Measurements from ENCODE around the gene SFT2D2.
A peak's percentile ranks its signal among the peaks of the same experiment; 100 is the strongest.

The SFT2D2 gene

DNA sequence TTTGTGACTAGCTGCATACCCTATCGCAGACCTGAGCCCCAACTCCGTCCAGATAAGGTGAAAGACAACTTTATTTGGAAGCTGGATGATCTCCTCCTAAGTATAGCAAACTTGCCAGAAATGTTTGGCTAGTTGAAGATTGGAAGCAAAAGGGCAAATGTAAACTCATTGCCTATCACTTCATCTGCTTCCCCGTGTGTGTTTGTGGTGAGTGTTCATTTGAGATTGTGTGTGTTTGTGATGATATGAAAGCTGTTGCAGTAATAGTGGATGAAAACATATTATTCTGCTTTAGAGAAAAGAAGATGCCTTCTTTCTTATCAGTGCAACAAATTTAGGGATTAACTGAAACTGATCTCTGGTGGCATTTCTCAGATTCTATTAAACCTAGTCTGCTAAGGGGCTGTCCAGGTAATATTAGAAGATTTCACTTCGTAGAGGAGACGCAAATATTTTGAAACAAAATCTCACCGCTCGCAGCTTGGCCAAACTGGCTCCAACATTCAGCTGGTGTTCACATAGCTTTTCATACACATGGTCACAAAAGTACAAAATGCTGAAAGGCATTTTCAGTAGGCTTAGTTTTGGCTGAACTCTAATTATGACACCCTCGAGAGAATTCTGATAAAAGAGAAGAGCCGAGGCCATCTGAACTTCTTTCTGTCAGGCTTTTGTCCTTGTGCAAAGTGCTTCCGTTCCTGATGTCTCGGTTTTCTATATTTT, 56.0 kb downstream of the SFT2D2 start:
- TF ChIP-seq, protein P1, sequence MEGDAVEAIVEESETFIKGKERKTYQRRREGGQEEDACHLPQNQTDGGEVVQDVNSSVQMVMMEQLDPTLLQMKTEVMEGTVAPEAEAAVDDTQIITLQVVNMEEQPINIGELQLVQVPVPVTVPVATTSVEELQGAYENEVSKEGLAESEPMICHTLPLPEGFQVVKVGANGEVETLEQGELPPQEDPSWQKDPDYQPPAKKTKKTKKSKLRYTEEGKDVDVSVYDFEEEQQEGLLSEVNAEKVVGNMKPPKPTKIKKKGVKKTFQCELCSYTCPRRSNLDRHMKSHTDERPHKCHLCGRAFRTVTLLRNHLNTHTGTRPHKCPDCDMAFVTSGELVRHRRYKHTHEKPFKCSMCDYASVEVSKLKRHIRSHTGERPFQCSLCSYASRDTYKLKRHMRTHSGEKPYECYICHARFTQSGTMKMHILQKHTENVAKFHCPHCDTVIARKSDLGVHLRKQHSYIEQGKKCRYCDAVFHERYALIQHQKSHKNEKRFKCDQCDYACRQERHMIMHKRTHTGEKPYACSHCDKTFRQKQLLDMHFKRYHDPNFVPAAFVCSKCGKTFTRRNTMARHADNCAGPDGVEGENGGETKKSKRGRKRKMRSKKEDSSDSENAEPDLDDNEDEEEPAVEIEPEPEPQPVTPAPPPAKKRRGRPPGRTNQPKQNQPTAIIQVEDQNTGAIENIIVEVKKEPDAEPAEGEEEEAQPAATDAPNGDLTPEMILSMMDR (conservative IDR thresholded peaks at IDR 0.05; ENCODE audit: low read length): no peak
- DNase-seq (ENCODE audit: low read depth): no peak
- no peak overlapping the region for H3K4me3 ChIP-seq (ENCODE audit: low read length)

DNA sequence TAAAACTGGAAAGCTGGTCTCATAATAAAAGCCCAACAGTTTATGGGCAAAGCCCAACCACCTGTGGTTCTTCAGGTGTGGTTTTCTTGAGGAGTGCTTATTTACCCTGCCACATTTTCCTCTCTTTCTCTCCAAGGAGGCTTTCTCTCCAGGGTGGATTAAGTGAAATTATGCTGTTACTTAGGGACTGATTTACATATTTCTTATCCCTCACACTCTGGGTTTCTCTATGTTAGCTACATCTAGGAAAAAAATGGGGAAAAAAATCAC, 59.7 kb downstream of the SFT2D2 start:
- DNase-seq (ENCODE audit: low read depth): no peak
- TF ChIP-seq, protein P1 (conservative IDR thresholded peaks at IDR 0.05; ENCODE audit: low read length): no peak
- H3K4me3 ChIP-seq (ENCODE audit: low read length): no peak overlapping the region

DNA sequence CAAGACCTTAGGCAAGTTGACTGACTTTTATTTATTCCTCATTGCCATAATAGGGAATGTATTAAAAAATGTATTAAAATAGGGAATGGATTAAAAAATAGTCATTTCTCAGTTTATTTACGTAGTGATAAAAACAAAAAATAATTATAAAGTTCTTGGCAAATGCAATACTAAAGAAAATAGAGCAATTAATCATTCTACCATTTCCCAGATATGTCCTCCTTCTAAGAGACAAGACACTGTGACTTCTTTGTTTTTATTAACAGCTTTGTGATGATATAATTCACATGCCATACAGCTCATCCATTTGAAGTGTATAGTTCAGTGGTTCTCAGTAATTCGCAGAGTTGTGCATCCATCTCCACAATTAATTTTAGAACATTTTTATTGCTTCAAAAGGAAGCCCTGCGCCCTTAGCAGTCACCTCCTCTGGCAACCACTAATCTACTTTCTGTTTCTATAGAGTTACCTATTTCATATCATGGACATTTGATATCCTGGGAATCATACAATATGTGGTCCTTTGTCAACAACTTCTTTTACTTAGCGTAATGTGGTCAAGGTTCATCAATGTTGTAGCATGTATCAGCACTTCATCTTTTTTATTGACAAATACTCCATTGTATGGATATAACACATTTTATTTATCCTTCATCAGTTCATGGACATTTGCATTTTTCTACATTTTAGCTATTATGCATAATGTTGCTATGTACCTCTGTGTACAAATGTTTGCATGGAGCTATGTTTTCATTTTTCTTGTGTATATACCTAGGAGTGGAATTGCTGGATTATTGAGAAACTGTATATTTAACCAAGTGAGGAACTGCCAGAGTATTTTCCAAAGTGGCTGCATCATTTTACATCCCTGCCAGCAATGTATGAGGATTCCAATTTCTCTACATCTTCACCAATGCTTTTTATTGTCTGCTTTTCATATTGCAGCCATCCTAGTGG, 60.4 kb downstream of the SFT2D2 start:
- TF ChIP-seq, protein P1 (conservative IDR thresholded peaks at IDR 0.05; ENCODE audit: low read length): no peak
- DNase-seq (ENCODE audit: low read depth): no peak
- H3K4me3 ChIP-seq (ENCODE audit: low read length): no peak overlapping the region

DNA sequence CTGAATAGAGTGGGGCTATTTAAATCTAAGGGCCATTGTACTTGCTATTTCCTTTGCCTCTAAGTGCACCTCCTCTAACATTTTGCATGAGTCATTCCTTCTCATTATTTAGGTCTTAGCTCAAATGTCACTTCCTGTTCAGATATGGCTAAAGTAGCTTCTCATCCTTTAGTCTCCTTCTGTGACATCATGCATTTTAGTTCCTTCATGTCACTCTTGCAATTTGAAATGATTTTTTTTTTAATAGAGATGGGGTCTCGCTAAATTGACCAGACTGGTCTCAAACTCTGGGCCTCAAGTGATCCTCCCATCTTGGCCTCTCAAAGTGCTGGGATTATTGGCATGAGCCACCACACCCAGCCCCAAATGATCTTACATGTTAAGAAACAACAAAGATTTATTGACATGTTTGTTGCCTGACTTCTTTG, 61.4 kb downstream of the SFT2D2 start:
- TF ChIP-seq, protein P1 (conservative IDR thresholded peaks at IDR 0.05; ENCODE audit: low read length): no peak

DNA sequence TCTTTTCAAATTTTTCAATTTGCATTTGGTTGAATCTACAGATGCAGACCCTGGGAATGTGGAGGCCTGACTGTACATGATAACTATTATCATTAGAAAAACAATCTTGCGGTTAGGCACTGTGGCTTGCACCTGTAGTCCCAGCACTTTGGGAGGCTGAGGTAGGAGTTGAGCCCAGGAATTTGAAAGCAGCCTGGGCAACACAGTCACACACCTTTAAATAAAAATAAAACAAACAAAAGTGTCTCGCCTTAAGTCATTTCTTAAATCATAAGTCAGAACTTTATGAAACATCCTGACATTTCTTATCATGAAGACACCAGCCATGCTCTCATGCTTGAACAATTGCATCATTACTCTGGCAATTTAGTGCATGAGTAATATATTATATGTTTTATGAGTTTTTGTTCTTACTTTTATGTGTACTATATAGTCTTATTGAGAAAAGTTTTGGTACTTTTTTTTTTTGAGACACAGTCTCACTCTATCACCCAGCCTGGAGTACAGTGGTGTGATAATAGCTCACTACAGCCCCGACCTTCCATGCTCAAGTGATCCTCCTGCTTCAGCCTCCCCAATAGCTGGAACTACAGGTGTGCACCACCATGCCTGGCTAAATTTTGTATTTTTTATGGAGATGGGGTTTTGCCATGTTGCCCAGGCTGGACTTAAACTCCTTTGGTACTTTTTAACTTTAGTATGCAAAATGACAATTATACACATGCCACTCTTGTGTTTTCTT, 62.7 kb downstream of the SFT2D2 start:
- no peak overlapping the region for H3K4me3 ChIP-seq (ENCODE audit: low read length)
- DNase-seq (ENCODE audit: low read depth): no peak
- TF ChIP-seq, protein P1 (conservative IDR thresholded peaks at IDR 0.05; ENCODE audit: low read length): no peak

More for the DNA sequence above, 61.4 kb downstream of the SFT2D2 start:
- peak; percentile 12 for DNase-seq (ENCODE audit: low read depth)
- no peak overlapping the region for H3K4me3 ChIP-seq (ENCODE audit: low read length)

DNA sequence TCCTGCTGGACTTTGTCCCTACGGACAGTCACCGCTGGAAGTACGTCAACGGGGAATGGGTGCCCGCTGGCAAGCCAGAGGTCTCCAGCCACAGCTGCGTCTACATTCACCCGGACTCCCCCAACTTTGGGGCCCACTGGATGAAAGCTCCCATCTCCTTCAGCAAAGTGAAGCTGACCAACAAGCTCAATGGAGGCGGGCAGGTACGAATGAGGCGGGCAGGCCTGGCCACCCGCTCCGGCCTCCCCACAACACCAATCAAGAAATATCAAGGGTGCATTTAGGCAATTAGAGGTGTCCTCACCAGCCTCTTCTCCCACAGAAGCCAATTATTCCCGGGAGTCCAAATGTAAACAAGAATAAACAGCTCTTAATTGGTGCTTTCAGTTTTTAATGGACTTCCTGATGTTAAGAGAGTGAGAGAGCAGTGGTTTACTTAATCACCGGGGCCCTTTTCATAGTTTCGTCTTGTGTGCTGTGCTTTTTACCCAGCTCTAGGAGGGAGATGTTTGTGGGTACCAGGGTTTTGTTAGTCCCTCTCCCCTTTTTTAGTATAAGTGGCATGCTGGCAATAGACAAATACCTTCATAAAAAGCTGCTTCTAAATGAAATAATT, 65.5 kb downstream of the SFT2D2 start:
- DNase-seq (ENCODE audit: low read depth): no peak
- H3K4me3 ChIP-seq (ENCODE audit: low read length): no peak overlapping the region
- TF ChIP-seq, protein P1 (conservative IDR thresholded peaks at IDR 0.05; ENCODE audit: low read length): no peak
